Mesenchymal stem cell (in vitro differentiated cells and primary cell): ENCODE results near the gene MALSU1.

ENCODE experiments used
- DNase-seq: peaks from one replicate; pipeline ENCODE4 v3.0.0-alpha.2; 2013
- H2AFZ ChIP-seq: one replicate; pipeline ENCODE4 v1.6.1; 2013; ENCODE audit warnings: low read depth, mild to moderate bottlenecking, control low read depth, inconsistent platforms, low read length, moderate library complexity
- H2AK5ac ChIP-seq: 2 replicates; pipeline ENCODE4 v1.6.1; 2013; ENCODE audit warnings: low read length, moderate library complexity, mild to moderate bottlenecking, inconsistent platforms; ENCODE audit not compliant: severe bottlenecking
- H2BK120ac ChIP-seq: one replicate; pipeline ENCODE4 v1.6.1; 2013; ENCODE audit warnings: low read depth, mild to moderate bottlenecking, inconsistent platforms, low read length, moderate library complexity
- H2BK12ac ChIP-seq, 2 experiments: one replicate each; pipeline ENCODE4 v1.6.1; 2013; ENCODE audit warnings: inconsistent platforms in 2 of 2, low read length in 2 of 2, mild to moderate bottlenecking in 2 of 2, moderate library complexity in 2 of 2, control low read depth in 1 of 2
- H2BK15ac ChIP-seq: one replicate; pipeline ENCODE4 v1.6.1; 2013; ENCODE audit warnings: mild to moderate bottlenecking, low read depth, inconsistent platforms; ENCODE audit not compliant: poor library complexity, severe bottlenecking
- H2BK5ac ChIP-seq: 2 replicates; pipeline ENCODE4 v1.6.1; 2013; ENCODE audit warnings: low read depth, mild to moderate bottlenecking, low read length, control low read depth, inconsistent platforms; ENCODE audit not compliant: poor library complexity, severe bottlenecking
- H3K14ac ChIP-seq, 2 experiments: one replicate each; pipeline ENCODE4 v1.6.1; 2013; ENCODE audit warnings: inconsistent platforms in 2 of 2, low read length in 2 of 2, control low read depth in 1 of 2, mild to moderate bottlenecking in 1 of 2, moderate library complexity in 1 of 2
- H3K18ac ChIP-seq, 2 experiments: one replicate each; pipeline ENCODE4 v1.6.1; 2013; ENCODE audit warnings: inconsistent platforms in 2 of 2, low read length in 2 of 2, control low read depth in 1 of 2, low read depth in 1 of 2, mild to moderate bottlenecking in 1 of 2
- H3K23ac ChIP-seq, 2 experiments: one replicate each; pipeline ENCODE4 v1.6.1; 2013; ENCODE audit warnings: inconsistent platforms in 2 of 2, low read length in 2 of 2, mild to moderate bottlenecking in 2 of 2, moderate library complexity in 2 of 2, control low read depth in 1 of 2
- H3K27ac ChIP-seq: 2 replicates; pipeline ENCODE4 v1.5.1; 2013; ENCODE audit warnings: mild to moderate bottlenecking, moderate library complexity, low read length, control low read depth, inconsistent platforms; ENCODE audit not compliant: poor library complexity, severe bottlenecking
- H3K27me3 ChIP-seq, 2 experiments: 2 replicates each; pipeline versions ENCODE4 v1.6.1 to v1.7.0; 2013; ENCODE audit warnings: low read length in 2 of 2, mild to moderate bottlenecking in 2 of 2, moderate library complexity in 2 of 2, control low read depth in 1 of 2, inconsistent platforms in 1 of 2; ENCODE audit not compliant: control insufficient read depth in 1 of 2, insufficient read depth in 1 of 2
- H3K36me3 ChIP-seq, 2 experiments: 2 replicates each; pipeline versions ENCODE4 v1.6.1 to v1.7.0; 2013; ENCODE audit warnings: low read length in 2 of 2, control low read depth in 1 of 2, inconsistent platforms in 1 of 2, low read depth in 1 of 2, mild to moderate bottlenecking in 1 of 2; ENCODE audit not compliant: insufficient read depth in 2 of 2, control insufficient read depth in 1 of 2
- H3K4ac ChIP-seq, 2 experiments: one replicate each; pipeline ENCODE4 v1.6.1; 2013; ENCODE audit warnings: inconsistent platforms in 2 of 2, low read length in 2 of 2, mild to moderate bottlenecking in 2 of 2, moderate library complexity in 2 of 2, control low read depth in 1 of 2, low read depth in 1 of 2
- H3K4me1 ChIP-seq: 2 replicates; pipeline ENCODE4 v1.6.1; 2013; ENCODE audit warnings: low read depth, low read length, control low read depth; ENCODE audit not compliant: control insufficient read depth, insufficient read depth
- H3K4me2 ChIP-seq: 2 replicates; pipeline ENCODE4 v1.6.1; 2013; ENCODE audit warnings: low read length, mild to moderate bottlenecking, inconsistent platforms; ENCODE audit not compliant: poor library complexity, severe bottlenecking
- H3K4me3 ChIP-seq, 2 experiments: 2 replicates each; pipeline versions ENCODE4 v1.5.1 to v1.7.0; 2013; ENCODE audit warnings: low read length in 2 of 2, mild to moderate bottlenecking in 2 of 2, control low read depth in 1 of 2, low read depth in 1 of 2; ENCODE audit not compliant: insufficient read depth in 1 of 2
- H3K79me1 ChIP-seq: replicated peaks from 2 replicates; pipeline ENCODE4 v1.6.1; 2013; ENCODE audit warnings: mild to moderate bottlenecking, control low read depth, low read length, inconsistent platforms; ENCODE audit not compliant: poor library complexity, severe bottlenecking
- H3K9ac ChIP-seq: 2 replicates; pipeline ENCODE4 v1.7.0; 2013; ENCODE audit warnings: mild to moderate bottlenecking, low read length, moderate library complexity
- H3K9me3 ChIP-seq: 2 replicates; pipeline ENCODE4 v1.7.0; 2013; ENCODE audit warnings: mild to moderate bottlenecking, low read length; ENCODE audit not compliant: control insufficient read depth
- H4K8ac ChIP-seq: one replicate; pipeline ENCODE4 v1.6.1; 2013; ENCODE audit warnings: inconsistent platforms, mild to moderate bottlenecking, low read length, moderate library complexity
- H4K91ac ChIP-seq: one replicate; pipeline ENCODE4 v1.6.1; 2013; ENCODE audit warnings: mild to moderate bottlenecking, low read length, inconsistent platforms
- WGBS: methylation state at CpG from one replicate; pipeline ENCODE4 v1.1.7; 2013; ENCODE audit warnings: mixed read lengths; 5-methylcytosine and 5-hydroxymethylcytosine counted together

MALSU1 gene

GRCh38 chr7:23260371-23260770 lies 38.8 kb upstream of the MALSU1 start:
- Histone ChIP-seq H3K14ac (no peak overlapping the region), H2BK5ac (no peak overlapping the region), H2AK5ac (no peak overlapping the region), H2BK120ac (no peak overlapping the region), H3K4me3 (no peak overlapping the region), H3K79me1 (no peaks in the 10 kb centered on the region), H3K18ac (no peak overlapping the region), H3K23ac (no peak overlapping the region), H3K4ac (no peak overlapping the region), H3K9me3 (no peaks in the 10 kb centered on the region), H3K4me2 (no peak overlapping the region), H3K27ac (no peak overlapping the region), H4K91ac (no peak overlapping the region), H3K9ac (no peak overlapping the region), H4K8ac (no peak overlapping the region), H2BK12ac (no peak overlapping the region), H3K27me3 (no peaks in the 10 kb centered on the region), H2AFZ (no peak overlapping the region), H3K4me1 (no peaks in the 10 kb centered on the region), H3K36me3 (peaks cover 0 to 99% of the 10 kb centered on the region in 2 experiments), H2BK15ac (no peak overlapping the region)
- DNase-seq = no peak
- WGBS = 83% methylated on average over 8 of the region's 10 CpGs

GRCh38 chr7:23261843-23262452 lies 37.2 kb upstream of the MALSU1 start:
- no peak overlapping the region for H3K4me3 ChIP-seq
- H2BK12ac ChIP-seq = no peak overlapping the region
- H3K9me3 ChIP-seq = no peaks in the 10 kb centered on the region
- no peak overlapping the region for H3K9ac ChIP-seq
- no peak overlapping the region for H2BK15ac ChIP-seq
- H3K27ac ChIP-seq = no peak overlapping the region
- no peak overlapping the region for H3K4me2 ChIP-seq
- no peaks in the 10 kb centered on the region for H3K27me3 ChIP-seq
- H3K23ac ChIP-seq = no peak overlapping the region
- 0% methylated on average over 1 of the region's 7 CpGs for WGBS
- peak; percentile 74 for DNase-seq
- no peak overlapping the region for H2BK5ac ChIP-seq
- H3K36me3 ChIP-seq = peaks cover 0 to 97% of the 10 kb centered on the region in 2 experiments
- no peak overlapping the region for H4K8ac ChIP-seq
- H3K4me1 ChIP-seq = no peaks in the 10 kb centered on the region
- no peak overlapping the region for H3K4ac ChIP-seq
- H3K79me1 ChIP-seq = no peaks in the 10 kb centered on the region
- H3K18ac ChIP-seq = no peak overlapping the region
- H2AFZ ChIP-seq = no peak overlapping the region
- H4K91ac ChIP-seq = no peak overlapping the region
- H3K14ac ChIP-seq = no peak overlapping the region
- H2AK5ac ChIP-seq = no peak overlapping the region
- no peak overlapping the region for H2BK120ac ChIP-seq

GRCh38 chr7:23264916-23265458 lies 34.2 kb upstream of the MALSU1 start:
- H2BK5ac ChIP-seq = no peak overlapping the region
- H3K4ac ChIP-seq = no peak overlapping the region
- no peak overlapping the region for H3K4me3 ChIP-seq
- no peak for DNase-seq
- 85% methylated on average over 5 of the region's 7 CpGs for WGBS
- H2BK15ac ChIP-seq = no peak overlapping the region
- no peak overlapping the region for H3K9ac ChIP-seq
- H3K27me3 ChIP-seq = no peaks in the 10 kb centered on the region
- no peak overlapping the region for H2AK5ac ChIP-seq
- no peak overlapping the region for H3K18ac ChIP-seq
- H2BK12ac ChIP-seq = no peak overlapping the region
- H3K14ac ChIP-seq = no peak overlapping the region
- no peak overlapping the region for H2BK120ac ChIP-seq
- H2AFZ ChIP-seq = no peak overlapping the region
- no peak overlapping the region for H4K8ac ChIP-seq
- peaks cover 0 to 97% of the 10 kb centered on the region in 2 experiments for H3K36me3 ChIP-seq
- no peak overlapping the region for H3K27ac ChIP-seq
- no peaks in the 10 kb centered on the region for H3K79me1 ChIP-seq
- H3K4me1 ChIP-seq = no peaks in the 10 kb centered on the region
- H3K4me2 ChIP-seq = no peak overlapping the region
- no peaks in the 10 kb centered on the region for H3K9me3 ChIP-seq
- no peak overlapping the region for H4K91ac ChIP-seq
- no peak overlapping the region for H3K23ac ChIP-seq

- 88% methylated on average over 1 of the region's 2 CpGs for WGBS
- H3K27ac ChIP-seq = no peak overlapping the region
- no peak overlapping the region for H2AK5ac ChIP-seq
- no peaks in the 10 kb centered on the region for H3K79me1 ChIP-seq
- no peak overlapping the region for H3K23ac ChIP-seq
- no peak overlapping the region for H3K14ac ChIP-seq
- H3K18ac ChIP-seq = no peak overlapping the region
- peaks cover 0 to 95% of the 10 kb centered on the region in 2 experiments for H3K36me3 ChIP-seq
- H3K9me3 ChIP-seq = no peaks in the 10 kb centered on the region
- H2AFZ ChIP-seq = no peak overlapping the region
- no peak overlapping the region for H2BK15ac ChIP-seq
- no peak for DNase-seq
- H2BK5ac ChIP-seq = no peak overlapping the region
- no peak overlapping the region for H4K8ac ChIP-seq
- no peak overlapping the region for H4K91ac ChIP-seq
- no peak overlapping the region for H3K9ac ChIP-seq
- no peak overlapping the region for H3K4ac ChIP-seq
- H3K4me1 ChIP-seq = no peaks in the 10 kb centered on the region
- H2BK12ac ChIP-seq = no peak overlapping the region
- H3K27me3 ChIP-seq = no peaks in the 10 kb centered on the region
- H2BK120ac ChIP-seq = no peak overlapping the region
- H3K4me2 ChIP-seq = no peak overlapping the region
- no peak overlapping the region for H3K4me3 ChIP-seq
These were observed 32.2 kb upstream of the MALSU1 start for GRCh38 chr7:23266918-23267317.
